WTC11 (cell line): ENCODE measurements around the gene ACKR3.

Experiments
- CREB1 ChIP-seq: sonication (generic); formaldehyde crosslinking; IDR thresholded peaks from 2 replicates; pipeline ENCODE4 v1.8.0; 2023; ENCODE audit warnings: mild to moderate bottlenecking, missing genetic modification reagents
- MLX ChIP-seq: sonication (generic); formaldehyde crosslinking; IDR thresholded peaks from 2 replicates; pipeline ENCODE4 v1.8.1; 2023; ENCODE audit warnings: mild to moderate bottlenecking, missing genetic modification reagents, moderate library complexity
- NR1H2 ChIP-seq: sonication (generic); formaldehyde crosslinking; IDR thresholded peaks from 2 replicates; pipeline ENCODE4 v1.9.0; 2021; ENCODE audit warnings: mild to moderate bottlenecking, moderate library complexity, missing genetic modification reagents
- RELA ChIP-seq: sonication (generic); formaldehyde crosslinking; IDR thresholded peaks from 2 replicates; pipeline ENCODE4 v1.8.1; 2022; ENCODE audit warnings: missing genetic modification reagents, mild to moderate bottlenecking, borderline replicate concordance
- TEAD4 ChIP-seq: sonication (generic); formaldehyde crosslinking; IDR thresholded peaks from 2 replicates; pipeline ENCODE4 v1.8.0; 2022; ENCODE audit warnings: mild to moderate bottlenecking, missing genetic modification reagents
- ZBTB21 ChIP-seq: sonication (generic); formaldehyde crosslinking; IDR thresholded peaks from 2 replicates; pipeline ENCODE4 v1.8.1; 2023; ENCODE audit warnings: mild to moderate bottlenecking, missing genetic modification reagents, borderline replicate concordance
- ZSCAN18 ChIP-seq: fragments of 250-450 bp; sonication (Bioruptor Pico); IDR thresholded peaks from 2 replicates; pipeline ENCODE4 v2.1.2; 2022; ENCODE audit warnings: mild to moderate bottlenecking, moderate library complexity
- TF ChIP-seq, protein P1 (sequence below): fragments of 200-600 bp; IDR thresholded peaks from 2 replicates; pipeline ENCODE4 v1.8.0; 2022; ENCODE audit warnings: antibody characterized with exemption

DNA sequence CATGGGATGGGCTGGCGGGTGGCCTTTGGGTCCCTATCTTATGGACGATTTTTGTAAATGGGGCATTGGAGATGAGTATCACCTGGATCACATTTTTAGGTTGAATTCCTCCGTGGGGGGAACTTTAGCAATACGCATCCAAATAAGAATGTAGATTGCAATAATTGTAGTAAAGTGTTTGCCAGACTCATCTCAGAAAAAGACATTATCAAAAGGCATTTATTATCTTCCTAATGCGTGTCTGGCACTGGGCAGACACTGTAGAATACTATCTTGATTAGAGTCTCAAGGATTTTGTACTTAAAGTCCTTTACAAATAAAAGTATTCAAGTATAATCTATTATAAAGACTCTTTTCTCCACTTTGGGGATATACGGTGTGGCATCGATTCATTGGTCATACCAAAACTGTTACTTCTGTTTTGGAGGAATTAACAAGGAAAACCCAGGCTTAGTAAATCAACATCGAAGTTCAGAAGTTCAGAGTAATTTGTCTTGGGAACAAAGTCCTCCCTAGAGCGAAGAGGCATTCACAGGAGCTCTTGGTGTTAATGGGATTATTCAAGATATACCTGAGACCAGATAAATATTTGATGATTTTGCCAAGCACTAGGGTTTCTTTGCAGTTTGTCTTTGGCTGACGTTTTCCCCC is 578 bp upstream of the ACKR3 start:
- TF ChIP-seq TEAD4 (CRISPR knock-in tag) = no peak
- no peak for TF ChIP-seq RELA (CRISPR knock-in tag)
- no peak for TF ChIP-seq CREB1 (CRISPR knock-in tag)
- TF ChIP-seq, protein P1, sequence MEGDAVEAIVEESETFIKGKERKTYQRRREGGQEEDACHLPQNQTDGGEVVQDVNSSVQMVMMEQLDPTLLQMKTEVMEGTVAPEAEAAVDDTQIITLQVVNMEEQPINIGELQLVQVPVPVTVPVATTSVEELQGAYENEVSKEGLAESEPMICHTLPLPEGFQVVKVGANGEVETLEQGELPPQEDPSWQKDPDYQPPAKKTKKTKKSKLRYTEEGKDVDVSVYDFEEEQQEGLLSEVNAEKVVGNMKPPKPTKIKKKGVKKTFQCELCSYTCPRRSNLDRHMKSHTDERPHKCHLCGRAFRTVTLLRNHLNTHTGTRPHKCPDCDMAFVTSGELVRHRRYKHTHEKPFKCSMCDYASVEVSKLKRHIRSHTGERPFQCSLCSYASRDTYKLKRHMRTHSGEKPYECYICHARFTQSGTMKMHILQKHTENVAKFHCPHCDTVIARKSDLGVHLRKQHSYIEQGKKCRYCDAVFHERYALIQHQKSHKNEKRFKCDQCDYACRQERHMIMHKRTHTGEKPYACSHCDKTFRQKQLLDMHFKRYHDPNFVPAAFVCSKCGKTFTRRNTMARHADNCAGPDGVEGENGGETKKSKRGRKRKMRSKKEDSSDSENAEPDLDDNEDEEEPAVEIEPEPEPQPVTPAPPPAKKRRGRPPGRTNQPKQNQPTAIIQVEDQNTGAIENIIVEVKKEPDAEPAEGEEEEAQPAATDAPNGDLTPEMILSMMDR = no peak
- no peak for TF ChIP-seq NR1H2
- TF ChIP-seq MLX (CRISPR knock-in tag) = no peak
- TF ChIP-seq ZSCAN18 (CRISPR knock-in tag) = no peak
- no peak for TF ChIP-seq ZBTB21 (CRISPR knock-in tag)
